Central memory CD8-positive, alpha-beta T cell (primary cell): ENCODE data around the gene PPP2R2D.

Experiments used
- ATAC-seq: fragments of 150-1000 bp; cut with Tn5 transposase; replicated peaks from 2 replicates; pipeline ENCODE4 v1.10.0; 2022; ENCODE audit warnings: mild to moderate bottlenecking, moderate FRiP score, moderate number of reproducible peaks; ENCODE audit not compliant: poor library complexity, severe bottlenecking; ENCODE audit errors: extremely low read depth
- DNase-seq, 2 donors: peaks; one replicate each; pipeline ENCODE4 v3.0.0; 2021; ENCODE audit warnings: low spot score in 2 of 2
- H3K27ac Mint-ChIP-seq: one replicate; pipeline ENCODE4 v1.8.0; 2022; ENCODE audit warnings: low read depth, mild to moderate bottlenecking, moderate library complexity, mixed read lengths
- H3K27me3 Mint-ChIP-seq: one replicate; pipeline ENCODE4 v1.8.0; 2022; ENCODE audit warnings: mixed read lengths
- H3K36me3 Mint-ChIP-seq: one replicate; pipeline ENCODE4 v1.8.0; 2022; ENCODE audit warnings: mild to moderate bottlenecking, moderate library complexity, mixed read lengths; ENCODE audit not compliant: insufficient read depth
- H3K4me1 Mint-ChIP-seq: one replicate; pipeline ENCODE4 v1.8.0; 2022; ENCODE audit warnings: mixed read lengths
- H3K4me3 Mint-ChIP-seq: one replicate; pipeline ENCODE4 v1.8.0; 2022; ENCODE audit warnings: mild to moderate bottlenecking, moderate library complexity, mixed read lengths
- H3K9me3 Mint-ChIP-seq: one replicate; pipeline ENCODE4 v1.8.0; 2022; ENCODE audit warnings: mixed read lengths

PPP2R2D gene

GRCh38 chr10:131991726-131992125 is 90.9 kb downstream of the PPP2R2D start:
- no peak overlapping the region for H3K27ac Mint-ChIP-seq
- no peaks in the 10 kb centered on the region for H3K9me3 Mint-ChIP-seq
- H3K4me3 Mint-ChIP-seq, result no peak overlapping the region
- no peaks in the 10 kb centered on the region for H3K36me3 Mint-ChIP-seq
- DNase-seq (no peak), ATAC-seq (no peak)
- peaks cover 2% of the 10 kb centered on the region for H3K4me1 Mint-ChIP-seq
- H3K27me3 Mint-ChIP-seq, result peaks cover 4% of the 10 kb centered on the region

- Mint-ChIP-seq H3K4me1 (peaks cover 6% of the 10 kb centered on the region), H3K27me3 (peaks cover 10% of the 10 kb centered on the region), H3K36me3 (no peaks in the 10 kb centered on the region), H3K27ac (no peak overlapping the region), H3K9me3 (no peaks in the 10 kb centered on the region), H3K4me3 (no peak overlapping the region)
- ATAC-seq (no peak), DNase-seq (no peak)
Observed at GRCh38 chr10:131993275-131993674, 92.5 kb downstream of the PPP2R2D start.

GRCh38 chr10:131994435-131994834 is 93.6 kb downstream of the PPP2R2D start:
- Mint-ChIP-seq H3K4me1 (peaks cover 6% of the 10 kb centered on the region), H3K36me3 (no peaks in the 10 kb centered on the region), H3K27me3 (peaks cover 10% of the 10 kb centered on the region), H3K4me3 (no peak overlapping the region), H3K27ac (no peak overlapping the region), H3K9me3 (no peaks in the 10 kb centered on the region)
- DNase-seq, result no peak
- no peak for ATAC-seq

GRCh38 chr10:131996466-131997365 is 95.9 kb downstream of the PPP2R2D start:
- ATAC-seq (no peak), DNase-seq (no peak)
- Mint-ChIP-seq H3K27ac (no peak overlapping the region), H3K4me3 (no peak overlapping the region), H3K4me1 (peaks cover 6% of the 10 kb centered on the region), H3K36me3 (no peaks in the 10 kb centered on the region), H3K9me3 (no peaks in the 10 kb centered on the region), H3K27me3 (peaks cover 18% of the 10 kb centered on the region)

- Mint-ChIP-seq H3K9me3 (no peaks in the 10 kb centered on the region), H3K27me3 (peaks cover 26% of the 10 kb centered on the region), H3K4me1 (peaks cover 6% of the 10 kb centered on the region), H3K36me3 (peaks cover 3% of the 10 kb centered on the region), H3K27ac (no peak overlapping the region), H3K4me3 (no peak overlapping the region)
- no peak for DNase-seq
- no peak for ATAC-seq
Observed at GRCh38 chr10:131997366-131998049, 96.7 kb downstream of the PPP2R2D start.

GRCh38 chr10:131998050-131998844 is 97.4 kb downstream of the PPP2R2D start:
- DNase-seq, result no peak
- Mint-ChIP-seq H3K9me3 (no peaks in the 10 kb centered on the region), H3K4me1 (peaks cover 6% of the 10 kb centered on the region), H3K36me3 (peaks cover 3% of the 10 kb centered on the region), H3K27me3 (peaks cover 31% of the 10 kb centered on the region), H3K27ac (no peak overlapping the region), H3K4me3 (no peak overlapping the region)
- no peak for ATAC-seq

- no peak overlapping the region for H3K4me3 Mint-ChIP-seq
Observed at GRCh38 chr10:131998845-131999681, 98.3 kb downstream of the PPP2R2D start.

GRCh38 chr10:132001238-132001972 is 100.6 kb downstream of the PPP2R2D start:
- no peak overlapping the region for H3K27ac Mint-ChIP-seq

More at GRCh38 chr10:131998845-131999681, 98.3 kb downstream of the PPP2R2D start:
- Mint-ChIP-seq H3K4me1 (peaks cover 6% of the 10 kb centered on the region), H3K27ac (no peak overlapping the region), H3K27me3 (peaks cover 31% of the 10 kb centered on the region), H3K9me3 (no peaks in the 10 kb centered on the region), H3K36me3 (peaks cover 3% of the 10 kb centered on the region)
- DNase-seq, result no peak
- no peak for ATAC-seq

GRCh38 chr10:132002004-132002403 is 101.2 kb downstream of the PPP2R2D start:
- Mint-ChIP-seq H3K27me3 (peaks cover 30% of the 10 kb centered on the region), H3K36me3 (peaks cover 3% of the 10 kb centered on the region), H3K9me3 (no peaks in the 10 kb centered on the region), H3K4me3 (no peak overlapping the region), H3K4me1 (peaks cover under 1% of the 10 kb centered on the region), H3K27ac (no peak overlapping the region)
- DNase-seq, result no peak
- no peak for ATAC-seq

More at GRCh38 chr10:132001238-132001972, 100.6 kb downstream of the PPP2R2D start:
- peaks cover 3% of the 10 kb centered on the region for H3K36me3 Mint-ChIP-seq
- H3K9me3 Mint-ChIP-seq, result no peaks in the 10 kb centered on the region
- H3K4me1 Mint-ChIP-seq, result peaks cover 6% of the 10 kb centered on the region
- peak overlapping the region; percentile 35 for H3K4me3 Mint-ChIP-seq
- no peak for DNase-seq
- peaks cover 30% of the 10 kb centered on the region for H3K27me3 Mint-ChIP-seq
- no peak for ATAC-seq

- Mint-ChIP-seq H3K4me1 (no peaks in the 10 kb centered on the region), H3K9me3 (no peaks in the 10 kb centered on the region), H3K4me3 (no peak overlapping the region), H3K27me3 (peaks cover 40% of the 10 kb centered on the region), H3K27ac (no peak overlapping the region), H3K36me3 (peaks cover 3% of the 10 kb centered on the region)
- DNase-seq (no peak), ATAC-seq (no peak)
Observed at GRCh38 chr10:132003282-132003924, 102.6 kb downstream of the PPP2R2D start.

GRCh38 chr10:132004052-132004451 is 103.2 kb downstream of the PPP2R2D start:
- Mint-ChIP-seq H3K4me3 (no peak overlapping the region), H3K27me3 (peaks cover 46% of the 10 kb centered on the region), H3K9me3 (no peaks in the 10 kb centered on the region), H3K4me1 (no peaks in the 10 kb centered on the region), H3K27ac (no peak overlapping the region), H3K36me3 (peaks cover 3% of the 10 kb centered on the region)
- ATAC-seq, result no peak
- no peak for DNase-seq
